Trophoblast cell (in vitro differentiated cells and primary cell): ENCODE measurements around the gene RNGTT.
A peak's percentile ranks its signal among the peaks of the same experiment; 100 is the strongest.

ENCODE experiments used
- DNase-seq, 2 donors: peaks; one replicate each; pipeline ENCODE4 v3.0.0-alpha.2; 2016
- H2AFZ ChIP-seq: 2 replicates; pipeline ENCODE4 v1.6.1; 2013; ENCODE audit warnings: low read length, moderate library complexity, mild to moderate bottlenecking; ENCODE audit not compliant: insufficient read depth, poor library complexity
- H2AK5ac ChIP-seq: 2 replicates; pipeline ENCODE4 v1.6.1; 2013; ENCODE audit warnings: mild to moderate bottlenecking, low read length
- H2BK120ac ChIP-seq: 2 replicates; pipeline ENCODE4 v1.6.1; 2013; ENCODE audit warnings: low read length, mild to moderate bottlenecking, moderate library complexity; ENCODE audit not compliant: insufficient read depth, poor library complexity
- H2BK12ac ChIP-seq: 2 replicates; pipeline ENCODE4 v1.6.1; 2013; ENCODE audit warnings: mild to moderate bottlenecking, low read length, moderate library complexity
- H2BK5ac ChIP-seq: 2 replicates; pipeline ENCODE4 v1.6.1; 2013; ENCODE audit warnings: low read length, low read depth, moderate library complexity, mild to moderate bottlenecking; ENCODE audit not compliant: poor library complexity
- H3K14ac ChIP-seq: 2 replicates; pipeline ENCODE4 v1.6.1; 2013; ENCODE audit warnings: mild to moderate bottlenecking, low read length
- H3K18ac ChIP-seq: 2 replicates; pipeline ENCODE4 v1.6.1; 2013; ENCODE audit warnings: mild to moderate bottlenecking, low read length
- H3K23ac ChIP-seq: 2 replicates; pipeline ENCODE4 v1.6.1; 2013; ENCODE audit warnings: low read length
- H3K27ac ChIP-seq: 2 replicates; pipeline ENCODE4 v1.5.1; 2013; ENCODE audit warnings: low read depth, mild to moderate bottlenecking, inconsistent platforms, low read length, moderate library complexity
- H3K27me3 ChIP-seq: 2 replicates; pipeline ENCODE4 v1.6.1; 2013; ENCODE audit warnings: inconsistent platforms, mild to moderate bottlenecking, low read length, moderate library complexity; ENCODE audit not compliant: insufficient read depth
- H3K36me3 ChIP-seq, 2 experiments: 1 replicate in 1 of 2; 2 replicates in 1 of 2; pipeline ENCODE4 v1.6.1; 2013; ENCODE audit warnings: low read length in 2 of 2, mild to moderate bottlenecking in 2 of 2, moderate library complexity in 1 of 2; ENCODE audit not compliant: insufficient read depth in 2 of 2, control insufficient read depth in 1 of 2
- H3K4ac ChIP-seq: 2 replicates; pipeline ENCODE4 v1.6.1; 2013; ENCODE audit warnings: low read depth, mild to moderate bottlenecking, low read length, moderate library complexity
- H3K4me1 ChIP-seq, 2 experiments: 1 replicate in 1 of 2; 2 replicates in 1 of 2; pipeline ENCODE4 v1.6.1; 2013; ENCODE audit warnings: low read length in 2 of 2, mild to moderate bottlenecking in 2 of 2, moderate library complexity in 1 of 2; ENCODE audit not compliant: insufficient read depth in 2 of 2, control insufficient read depth in 1 of 2
- H3K4me2 ChIP-seq: 2 replicates; pipeline ENCODE4 v1.6.1; 2013; ENCODE audit warnings: inconsistent platforms, mild to moderate bottlenecking, low read length, moderate library complexity
- H3K4me3 ChIP-seq: 2 replicates; pipeline ENCODE4 v1.5.1; 2013; ENCODE audit warnings: mild to moderate bottlenecking, low read depth, low read length, inconsistent platforms
- H3K79me1 ChIP-seq: one replicate; pipeline ENCODE4 v1.6.1; 2013; ENCODE audit warnings: low read length
- H3K79me2 ChIP-seq: 2 replicates; pipeline ENCODE4 v1.6.1; 2013; ENCODE audit warnings: low read length, mild to moderate bottlenecking; ENCODE audit not compliant: control insufficient read depth, insufficient read depth, poor library complexity
- H3K9ac ChIP-seq: 2 replicates; pipeline ENCODE4 v1.6.1; 2013; ENCODE audit warnings: mild to moderate bottlenecking, low read length
- H3K9me3 ChIP-seq: 2 replicates; pipeline ENCODE4 v1.6.1; 2013; ENCODE audit warnings: low read depth, mild to moderate bottlenecking, control low read depth, inconsistent platforms, low read length; ENCODE audit not compliant: insufficient read depth
- H4K12ac ChIP-seq: 2 replicates; pipeline ENCODE4 v1.6.1; 2013; ENCODE audit warnings: low read depth, mild to moderate bottlenecking, low read length, moderate library complexity
- H4K8ac ChIP-seq: 2 replicates; pipeline ENCODE4 v1.6.1; 2013; ENCODE audit warnings: low read depth, mild to moderate bottlenecking, low read length, moderate library complexity
- H4K91ac ChIP-seq: one replicate; pipeline ENCODE4 v1.6.1; 2013; ENCODE audit warnings: low read depth, mild to moderate bottlenecking, low read length, moderate library complexity
- WGBS: extraction: QIAGEN DNeasy Blood & Tissue Kit; methylation state at CpG from one replicate; pipeline ENCODE4 v1.1.7; 2013; ENCODE audit warnings: missing lambda C conversion rate; ENCODE audit not compliant: insufficient read length, insufficient coverage; ENCODE audit errors: extremely low coverage; 5-methylcytosine and 5-hydroxymethylcytosine counted together

Gene RNGTT

GRCh38 chr6:88958842-88959241 is 4.6 kb downstream of the RNGTT start:
- Histone ChIP-seq H3K4me3 (no peak overlapping the region), H3K4ac (no peak overlapping the region)

DNA sequence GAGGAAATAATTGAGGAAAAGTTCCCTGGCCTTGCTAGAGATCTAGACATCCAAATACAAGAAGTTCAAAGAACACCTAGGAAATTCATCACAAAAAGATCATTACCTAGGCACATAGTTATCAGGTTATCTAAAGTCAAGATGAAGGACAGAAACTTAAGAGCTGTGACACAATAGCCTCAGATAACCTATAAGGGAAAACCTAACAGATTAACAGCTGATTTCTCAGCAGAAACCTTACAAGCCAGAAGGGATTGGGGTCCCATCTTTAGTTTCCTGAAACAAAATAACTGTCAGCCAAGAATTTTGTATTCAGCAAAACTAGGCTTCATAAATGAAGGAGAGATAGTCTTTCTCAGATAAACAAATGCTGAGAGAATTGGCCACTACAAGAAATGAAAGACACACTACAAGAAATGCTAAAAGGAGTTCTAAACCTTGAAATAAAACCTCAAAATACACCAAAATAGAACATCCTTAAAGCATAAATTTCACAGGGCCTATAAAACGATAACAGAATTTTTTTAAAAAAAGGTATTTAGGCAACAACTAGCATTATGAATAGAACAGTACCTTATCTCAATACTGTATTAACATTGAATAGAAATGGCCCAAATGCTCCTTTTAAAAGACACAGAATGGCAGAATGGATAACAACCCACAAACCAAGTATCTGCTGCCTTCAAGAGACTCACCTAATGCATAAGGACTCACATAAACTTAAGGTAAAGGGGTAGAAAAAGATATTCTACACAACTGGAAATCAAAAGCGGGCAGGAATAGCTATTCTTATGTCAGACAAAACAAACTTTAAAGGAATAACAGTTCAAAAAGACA is 9.7 kb downstream of the RNGTT start:
- H3K18ac ChIP-seq: no peak overlapping the region
- H3K9ac ChIP-seq: no peak overlapping the region
- H3K27me3 ChIP-seq: no peaks in the 10 kb centered on the region
- H3K79me1 ChIP-seq: no peaks in the 10 kb centered on the region
- H4K12ac ChIP-seq: no peak overlapping the region
- H2BK12ac ChIP-seq: no peak overlapping the region
- WGBS: no CpG with 5 or more reads among the region's 2 CpGs
- H3K36me3 ChIP-seq: peaks cover 0 to 4% of the 10 kb centered on the region in 2 experiments
- no peak overlapping the region for H4K91ac ChIP-seq
- no peak overlapping the region for H2AFZ ChIP-seq
- H2AK5ac ChIP-seq: no peak overlapping the region
- no peak overlapping the region for H3K4ac ChIP-seq
- H3K4me3 ChIP-seq: no peak overlapping the region
- no peak for DNase-seq
- no peak overlapping the region for H4K8ac ChIP-seq
- H2BK5ac ChIP-seq: no peak overlapping the region
- H3K23ac ChIP-seq: no peak overlapping the region
- no peak overlapping the region for H3K27ac ChIP-seq
- H3K4me2 ChIP-seq: no peak overlapping the region
- H3K9me3 ChIP-seq: no peaks in the 10 kb centered on the region
- H2BK120ac ChIP-seq: no peak overlapping the region
- H3K14ac ChIP-seq: no peak overlapping the region
- no peaks in the 10 kb centered on the region for H3K79me2 ChIP-seq
- H3K4me1 ChIP-seq: peaks cover 0 to 5% of the 10 kb centered on the region in 2 experiments

More at GRCh38 chr6:88958842-88959241, 4.6 kb downstream of the RNGTT start:
- DNase-seq: no peak
- Histone ChIP-seq H3K9me3 (no peaks in the 10 kb centered on the region), H2BK5ac (no peak overlapping the region), H2BK12ac (no peak overlapping the region), H4K12ac (no peak overlapping the region), H3K36me3 (no peaks in the 10 kb centered on the region), H2AK5ac (no peak overlapping the region), H2AFZ (no peak overlapping the region), H3K4me1 (peaks cover 0 to 4% of the 10 kb centered on the region in 2 experiments), H3K18ac (no peak overlapping the region), H3K9ac (no peak overlapping the region), H3K14ac (no peak overlapping the region), H3K79me1 (peaks cover 5% of the 10 kb centered on the region), H3K27me3 (no peaks in the 10 kb centered on the region), H3K23ac (no peak overlapping the region), H2BK120ac (no peak overlapping the region), H3K4me2 (no peak overlapping the region), H3K27ac (no peak overlapping the region), H3K79me2 (peaks cover 10% of the 10 kb centered on the region), H4K8ac (no peak overlapping the region), H4K91ac (no peak overlapping the region)

DNA sequence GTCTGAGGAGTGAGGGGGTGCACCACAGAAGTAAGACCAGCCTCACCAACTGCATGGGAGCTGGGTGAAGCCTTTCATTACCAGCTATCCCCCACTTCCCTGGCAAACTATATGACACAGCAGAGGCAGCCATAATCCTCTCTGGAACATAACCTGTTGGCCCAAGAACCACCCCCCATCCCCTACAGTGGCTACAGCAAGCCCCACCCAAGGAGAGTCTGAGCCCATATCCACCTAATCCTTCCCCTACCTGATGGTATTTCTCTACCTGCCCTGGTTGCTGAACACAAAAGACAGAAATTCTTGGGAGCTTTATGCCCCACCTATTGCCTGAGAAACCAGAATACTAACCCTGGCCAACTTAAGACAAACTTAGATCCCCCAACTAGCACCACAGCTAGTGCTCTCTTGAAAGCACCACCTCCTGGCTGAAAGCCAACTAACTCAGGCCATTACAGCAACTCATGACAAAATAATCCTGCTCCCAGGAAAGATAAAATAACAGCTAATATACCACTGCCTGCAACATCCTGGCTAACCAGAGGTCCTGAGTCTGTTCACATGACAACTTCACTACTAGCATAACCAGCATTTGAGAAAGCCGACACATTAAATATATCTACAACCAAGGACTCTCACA is 11.2 kb downstream of the RNGTT start:
- Histone ChIP-seq H3K4me3 (no peak overlapping the region), H3K79me1 (no peaks in the 10 kb centered on the region), H4K12ac (no peak overlapping the region), H2AFZ (no peak overlapping the region), H2BK5ac (no peak overlapping the region), H2BK12ac (no peak overlapping the region), H3K4me2 (no peak overlapping the region), H4K8ac (no peak overlapping the region), H3K36me3 (peaks cover 0 to 4% of the 10 kb centered on the region in 2 experiments), H3K9ac (no peak overlapping the region), H3K79me2 (no peaks in the 10 kb centered on the region), H4K91ac (no peak overlapping the region), H3K4ac (no peak overlapping the region), H3K27ac (no peak overlapping the region), H3K14ac (no peak overlapping the region), H3K23ac (no peak overlapping the region), H2AK5ac (no peak overlapping the region), H3K18ac (peak overlapping the region; percentile 33), H3K27me3 (no peaks in the 10 kb centered on the region), H2BK120ac (no peak overlapping the region), H3K4me1 (peaks cover 0 to 5% of the 10 kb centered on the region in 2 experiments), H3K9me3 (no peaks in the 10 kb centered on the region)
- DNase-seq: no peak
- WGBS: no CpG with 5 or more reads among the region's 1 CpG

DNA sequence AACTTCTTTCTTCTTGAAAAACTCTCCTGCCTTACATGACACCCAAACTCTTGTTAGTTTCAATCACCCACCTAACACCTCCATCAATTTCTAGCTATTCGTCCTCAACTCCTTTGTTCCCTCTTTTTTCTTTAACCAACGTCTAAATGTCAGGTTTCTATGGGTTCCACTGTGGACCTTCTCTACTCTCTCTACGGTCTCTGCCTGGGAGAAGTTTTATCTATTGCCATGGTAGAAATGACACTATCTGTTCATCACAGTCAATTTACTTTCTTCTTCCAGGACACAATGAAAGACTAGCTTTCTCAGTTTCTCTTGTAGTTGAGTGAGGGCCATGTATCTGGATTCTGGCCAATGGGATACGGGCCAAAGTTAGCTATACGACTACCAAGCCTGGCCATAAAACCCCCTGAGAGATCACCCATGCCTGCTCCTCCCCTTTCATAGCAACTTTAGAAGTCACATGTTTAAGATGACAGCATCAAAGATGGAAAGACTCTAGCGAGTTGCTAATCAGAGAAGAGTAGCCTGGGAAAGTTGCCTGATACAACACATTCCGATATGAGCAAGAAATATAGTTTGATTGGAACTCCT is 17.9 kb downstream of the RNGTT start:
- no peak overlapping the region for H2BK5ac ChIP-seq
- no peak overlapping the region for H2AFZ ChIP-seq
- no peak overlapping the region for H3K4me3 ChIP-seq
- DNase-seq: no peak
- H3K4ac ChIP-seq: no peak overlapping the region
- peaks cover 0 to under 1% of the 10 kb centered on the region in 2 experiments for H3K36me3 ChIP-seq
- H3K4me2 ChIP-seq: no peak overlapping the region
- H3K9ac ChIP-seq: no peak overlapping the region
- H4K12ac ChIP-seq: no peak overlapping the region
- WGBS: 100% methylated on average over 1 of the region's 7 CpGs
- no peaks in the 10 kb centered on the region for H3K9me3 ChIP-seq
- no peak overlapping the region for H4K8ac ChIP-seq
- H3K79me2 ChIP-seq: no peaks in the 10 kb centered on the region
- no peak overlapping the region for H3K23ac ChIP-seq
- no peak overlapping the region for H2AK5ac ChIP-seq
- H3K27me3 ChIP-seq: no peaks in the 10 kb centered on the region
- no peak overlapping the region for H3K18ac ChIP-seq
- no peak overlapping the region for H2BK120ac ChIP-seq
- H3K14ac ChIP-seq: no peak overlapping the region
- H3K4me1 ChIP-seq: no peaks in the 10 kb centered on the region
- no peak overlapping the region for H3K27ac ChIP-seq
- no peaks in the 10 kb centered on the region for H3K79me1 ChIP-seq
- no peak overlapping the region for H4K91ac ChIP-seq
- no peak overlapping the region for H2BK12ac ChIP-seq
